Tibial nerve (tissue), 3 donors: Measurements from ENCODE around the gene KIF26A.

Experiments used
- CTCF ChIP-seq, 5 experiments: fragments of 200-600 bp in 3 of 5; fragments of 450-650 bp in 2 of 5; sonication (generic) in 3 of 5; IDR thresholded peaks; one replicate each; pipeline ENCODE4 v1.5.1; 2016 to 2019; ENCODE audit warnings: antibody characterized with exemption in 5 of 5, mild to moderate bottlenecking in 3 of 5, moderate library complexity in 2 of 5
- POLR2A ChIP-seq, 2 donors: fragments of 450-650 bp; IDR thresholded peaks; one replicate each; pipeline ENCODE4 v1.6.1; 2017; ENCODE audit warnings: antibody characterized with exemption in 2 of 2, mild to moderate bottlenecking in 2 of 2, moderate library complexity in 2 of 2

DNA sequence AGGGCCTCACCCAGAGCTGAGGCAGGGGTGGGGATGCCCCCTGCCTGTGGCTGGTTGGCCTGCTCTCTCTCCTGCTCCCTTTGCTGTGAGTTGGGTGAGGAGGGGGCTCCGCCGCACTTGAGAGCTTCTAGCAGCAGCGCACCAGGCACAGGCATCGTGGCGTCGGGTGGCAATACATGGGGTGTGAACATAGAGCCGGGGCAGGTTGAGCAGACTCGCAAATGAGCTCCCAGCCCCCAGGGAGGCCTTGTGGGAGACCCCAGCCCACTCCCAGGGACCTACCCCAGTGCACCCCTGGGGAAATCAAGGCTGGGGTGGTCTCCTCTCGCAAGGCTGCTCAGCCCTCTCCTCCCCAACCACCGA, 54.5 kb downstream of the KIF26A start:
- no peak for TF ChIP-seq CTCF (IDR thresholded peaks at IDR 0.05)
- TF ChIP-seq POLR2A (IDR thresholded peaks at IDR 0.05) = no peak
